ENCODE measurements around the gene CUEDC2.

Gene CUEDC2

GRCh38 chr10:102384606-102385429 is 47.6 kb downstream of the CUEDC2 start:
- DNase-seq (ENCODE audit: low read depth, low spot score): no peak
- POLR2A ChIA-PET: interaction anchor here (0.6 kb wide), 1 partner anchor 35 kb away, joined by 3 read pairs; no protein-coding TSS in a partner anchor
- no peak overlapping the region for H3K4me3 ChIP-seq (ENCODE audit: low read depth, low read length)
- TF ChIP-seq, protein P1, sequence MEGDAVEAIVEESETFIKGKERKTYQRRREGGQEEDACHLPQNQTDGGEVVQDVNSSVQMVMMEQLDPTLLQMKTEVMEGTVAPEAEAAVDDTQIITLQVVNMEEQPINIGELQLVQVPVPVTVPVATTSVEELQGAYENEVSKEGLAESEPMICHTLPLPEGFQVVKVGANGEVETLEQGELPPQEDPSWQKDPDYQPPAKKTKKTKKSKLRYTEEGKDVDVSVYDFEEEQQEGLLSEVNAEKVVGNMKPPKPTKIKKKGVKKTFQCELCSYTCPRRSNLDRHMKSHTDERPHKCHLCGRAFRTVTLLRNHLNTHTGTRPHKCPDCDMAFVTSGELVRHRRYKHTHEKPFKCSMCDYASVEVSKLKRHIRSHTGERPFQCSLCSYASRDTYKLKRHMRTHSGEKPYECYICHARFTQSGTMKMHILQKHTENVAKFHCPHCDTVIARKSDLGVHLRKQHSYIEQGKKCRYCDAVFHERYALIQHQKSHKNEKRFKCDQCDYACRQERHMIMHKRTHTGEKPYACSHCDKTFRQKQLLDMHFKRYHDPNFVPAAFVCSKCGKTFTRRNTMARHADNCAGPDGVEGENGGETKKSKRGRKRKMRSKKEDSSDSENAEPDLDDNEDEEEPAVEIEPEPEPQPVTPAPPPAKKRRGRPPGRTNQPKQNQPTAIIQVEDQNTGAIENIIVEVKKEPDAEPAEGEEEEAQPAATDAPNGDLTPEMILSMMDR (IDR thresholded peaks at IDR 0.05; ENCODE audit: insufficient read depth, low read length, missing control alignments): no peak
- CTCF ChIA-PET: interaction anchor here (0.8 to 8.6 kb wide), 14 partner anchors 9 to 216 kb away, joined by 3 to 111 read pairs (median 4); partner anchors contain the start of gene NFKB2

DNA sequence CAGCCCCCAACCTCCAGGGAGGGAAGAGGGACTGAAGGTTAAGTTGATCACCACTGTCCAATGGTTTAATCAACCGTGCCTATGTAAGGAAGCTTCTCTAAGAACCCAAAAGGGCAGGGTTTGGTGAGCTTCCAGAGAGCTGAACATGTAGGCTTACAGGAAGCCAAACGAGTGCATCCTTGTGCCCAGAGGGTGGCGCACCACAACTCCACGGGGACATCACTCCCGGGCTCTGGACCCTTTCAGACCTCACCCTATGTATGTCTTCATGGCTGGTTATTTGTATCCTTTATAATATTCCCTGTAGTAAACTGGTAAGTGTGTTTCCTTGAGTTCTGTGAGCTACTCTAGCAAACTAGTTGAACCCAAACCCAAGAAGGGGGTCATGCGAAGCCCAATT is 48.3 kb downstream of the CUEDC2 start:
- CTCF ChIA-PET: interaction anchor here (0.8 to 8.6 kb wide), 9 partner anchors 10 to 215 kb away, joined by 3 to 111 read pairs (median 5); partner anchors contain the start of gene NFKB2
- POLR2A ChIA-PET: interaction anchor here (0.6 kb wide), 1 partner anchor 34 kb away, joined by 3 read pairs; no protein-coding TSS in a partner anchor
- no peak overlapping the region for H3K4me3 ChIP-seq (ENCODE audit: low read depth, low read length)
- TF ChIP-seq, protein P1 (IDR thresholded peaks at IDR 0.05; ENCODE audit: insufficient read depth, low read length, missing control alignments): peak; percentile 26
- no peak for DNase-seq (ENCODE audit: low read depth, low spot score)

GRCh38 chr10:102382871-102383270 is 49.5 kb downstream of the CUEDC2 start:
- TF ChIP-seq, protein P1 (IDR thresholded peaks at IDR 0.05; ENCODE audit: insufficient read depth, low read length, missing control alignments): no peak
- ChIA-PET CTCF (interaction anchor here (1.0 to 8.6 kb wide), 4 partner anchors 13 to 201 kb away, joined by 3 to 111 read pairs (median 5); partner anchors contain the start of gene NFKB2), POLR2A (no interaction called here)
- DNase-seq (ENCODE audit: low read depth, low spot score): no peak
- no peak overlapping the region for H3K4me3 ChIP-seq (ENCODE audit: low read depth, low read length)

GRCh38 chr10:102381983-102382382 is 50.4 kb downstream of the CUEDC2 start:
- H3K4me3 ChIP-seq (ENCODE audit: low read depth, low read length): no peak overlapping the region
- ChIA-PET POLR2A (no interaction called here), CTCF (interaction anchor here (0.9 to 8.6 kb wide), 7 partner anchors 14 to 212 kb away, joined by 3 to 111 read pairs (median 4); partner anchors contain the start of gene NFKB2)
- TF ChIP-seq, protein P1 (IDR thresholded peaks at IDR 0.05; ENCODE audit: insufficient read depth, low read length, missing control alignments): no peak
- DNase-seq (ENCODE audit: low read depth, low spot score): no peak

GRCh38 chr10:102379383-102379782 is 53.0 kb downstream of the CUEDC2 start:
- H3K4me3 ChIP-seq (ENCODE audit: low read depth, low read length): no peak overlapping the region
- ChIA-PET POLR2A (no interaction called here), CTCF (interaction anchor here (0.9 to 8.6 kb wide), 6 partner anchors 10 to 205 kb away, joined by 3 to 111 read pairs (median 4); partner anchors contain the start of gene NFKB2)
- TF ChIP-seq, protein P1 (IDR thresholded peaks at IDR 0.05; ENCODE audit: insufficient read depth, low read length, missing control alignments): no peak
- no peak for DNase-seq (ENCODE audit: low read depth, low spot score)

- no peak overlapping the region for H3K4me3 ChIP-seq (ENCODE audit: low read depth, low read length)
- no peak for DNase-seq (ENCODE audit: low read depth, low spot score)
- ChIA-PET POLR2A (interaction anchor here (0.6 kb wide), 1 partner anchor 168 kb away, joined by 3 read pairs; no protein-coding TSS in a partner anchor), CTCF (interaction anchor here (0.8 to 2.8 kb wide), 4 partner anchors 10 to 24 kb away, joined by 3 to 10 read pairs (median 4); no protein-coding TSS in a partner anchor)
- TF ChIP-seq, protein P1 (IDR thresholded peaks at IDR 0.05; ENCODE audit: insufficient read depth, low read length, missing control alignments): no peak
These were observed 55.5 kb downstream of the CUEDC2 start for GRCh38 chr10:102376901-102377300.
